Astrocyte (in vitro differentiated cells and primary cell): ENCODE measurements around the gene TRRAP. TPM values are rescaled to one million over a fixed set of nuclear protein-coding genes. Genes with fewer than 3 reads are reported as not detected.

Experiments used
- DNase-seq: peaks from one replicate; pipeline ENCODE4 v3.0.0-alpha.2; 2010; ENCODE audit warnings: low read depth
- FAIRE-seq: peaks from 2 replicates; lab custom pipeline; 2011; peaks lifted over from hg19 to GRCh38; lab: Jason Lieb, UNC
- H2AFZ ChIP-seq: 2 replicates; pipeline ENCODE4 v1.6.0; 2012; ENCODE audit warnings: low read depth, low read length, inconsistent platforms
- H3K27ac ChIP-seq: 2 replicates; pipeline ENCODE4 v1.5.1; 2011; ENCODE audit warnings: low read depth, low read length, inconsistent platforms
- H3K27me3 ChIP-seq: 2 replicates; pipeline ENCODE4 v1.6.0; 2011; ENCODE audit warnings: low read length, inconsistent platforms; ENCODE audit not compliant: insufficient read depth
- H3K36me3 ChIP-seq: 2 replicates; pipeline ENCODE4 v1.5.1; 2011; ENCODE audit warnings: low read length, inconsistent platforms; ENCODE audit not compliant: insufficient read depth
- H3K4me1 ChIP-seq: 2 replicates; pipeline ENCODE4 v1.5.1; 2011; ENCODE audit warnings: low read length, inconsistent platforms; ENCODE audit not compliant: insufficient read depth
- H3K4me2 ChIP-seq: 2 replicates; pipeline ENCODE4 v1.6.0; 2012; ENCODE audit warnings: low read length, inconsistent platforms
- H3K4me3 ChIP-seq: 2 replicates; pipeline ENCODE4 v1.5.1; 2011; ENCODE audit warnings: low read depth, mild to moderate bottlenecking, low read length, inconsistent platforms; ENCODE audit not compliant: insufficient read depth
- H3K79me2 ChIP-seq: 2 replicates; pipeline ENCODE4 v1.6.0; 2012; ENCODE audit warnings: mild to moderate bottlenecking, low read length, inconsistent platforms; ENCODE audit not compliant: insufficient read depth
- H3K9ac ChIP-seq: 2 replicates; pipeline ENCODE4 v1.6.0; 2012; ENCODE audit warnings: mild to moderate bottlenecking, low read length, inconsistent platforms
- H3K9me3 ChIP-seq: 2 replicates; pipeline ENCODE4 v1.5.1; 2012; ENCODE audit warnings: low read depth, mild to moderate bottlenecking, low read length, inconsistent platforms; ENCODE audit not compliant: insufficient read depth
- H4K20me1 ChIP-seq: 2 replicates; pipeline ENCODE4 v1.6.0; 2012; ENCODE audit warnings: low read length, inconsistent platforms; ENCODE audit not compliant: insufficient read depth
- H3K27ac Mint-ChIP-seq: one replicate; pipeline ENCODE4 v1.8.0; 2021; ENCODE audit warnings: mild to moderate bottlenecking, mixed read lengths; ENCODE audit not compliant: unreplicated experiment
- H3K27me3 Mint-ChIP-seq: one replicate; pipeline ENCODE4 v1.8.0; 2021; ENCODE audit warnings: low read depth, mixed read lengths; ENCODE audit not compliant: unreplicated experiment
- H3K36me3 Mint-ChIP-seq: one replicate; pipeline ENCODE4 v1.8.0; 2021; ENCODE audit warnings: low read depth, mixed read lengths; ENCODE audit not compliant: unreplicated experiment
- H3K4me1 Mint-ChIP-seq: one replicate; pipeline ENCODE4 v1.8.0; 2021; ENCODE audit warnings: low read depth, mixed read lengths; ENCODE audit not compliant: unreplicated experiment
- H3K4me3 Mint-ChIP-seq: one replicate; pipeline ENCODE4 v1.8.0; 2021; ENCODE audit warnings: mild to moderate bottlenecking, moderate library complexity, mixed read lengths; ENCODE audit not compliant: unreplicated experiment
- H3K9me3 Mint-ChIP-seq: one replicate; pipeline ENCODE4 v1.8.0; 2021; ENCODE audit warnings: mild to moderate bottlenecking, mixed read lengths; ENCODE audit not compliant: unreplicated experiment
- EZH2 ChIP-seq: IDR thresholded peaks from 2 replicates; pipeline ENCODE4 v1.6.1; 2012; ENCODE audit warnings: mild to moderate bottlenecking, low read length, inconsistent platforms; ENCODE audit not compliant: insufficient read depth
- total RNA-seq: library from RNA; stranded (reverse); gene quantifications from 2 replicates; pipeline ENCODE4 v1.2.1, GENCODE V29; 2021
- TF ChIP-seq, protein P1 (sequence below): IDR thresholded peaks from 2 replicates; pipeline ENCODE4 v1.5.1; 2011; ENCODE audit warnings: low read depth, mild to moderate bottlenecking, inconsistent platforms, low read length, moderate library complexity; ENCODE audit not compliant: insufficient read depth

The TRRAP gene
- total RNA-seq, 1 donor from 2014 or later = 33.5 TPM

DNA sequence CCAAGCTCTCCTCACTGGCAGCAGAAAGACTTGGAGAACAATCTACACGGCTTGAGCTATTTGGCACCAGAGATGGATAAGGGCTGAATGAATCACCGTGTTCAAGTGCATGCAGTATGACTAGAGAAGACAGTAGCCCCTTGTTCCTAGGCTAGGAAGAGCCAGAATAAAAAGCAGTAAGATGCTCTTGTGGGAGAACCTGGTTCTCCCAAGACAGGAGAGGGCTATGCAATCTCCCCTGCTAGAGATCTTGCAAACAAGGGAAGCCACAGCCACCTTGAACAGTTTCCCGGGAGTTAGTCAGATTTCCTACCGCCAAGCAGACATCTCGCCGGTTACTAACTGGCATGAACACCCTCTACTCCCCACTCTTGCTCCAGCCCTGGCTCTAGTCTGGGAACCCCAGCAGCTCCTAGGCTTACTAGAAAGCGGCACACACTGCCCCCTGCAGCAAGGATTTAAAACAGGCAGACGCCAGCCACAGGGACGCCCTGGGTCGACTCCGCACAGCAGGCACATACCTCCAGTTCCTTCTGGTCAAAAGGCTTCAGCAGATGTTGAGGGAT lies 158.3 kb downstream of the TRRAP start:
- H3K27me3 ChIP-seq = no peaks in the 10 kb centered on the region
- H3K36me3 ChIP-seq = peaks cover 57% of the 10 kb centered on the region
- H2AFZ ChIP-seq = no peak overlapping the region
- peaks cover 68% of the 10 kb centered on the region for H4K20me1 ChIP-seq
- H3K4me3 ChIP-seq = no peak overlapping the region
- Mint-ChIP-seq H3K4me3 (no peak overlapping the region), H3K4me1 (peaks cover 10% of the 10 kb centered on the region), H3K27me3 (no peaks in the 10 kb centered on the region), H3K27ac (peak overlapping the region; percentile 47), H3K36me3 (peaks cover 24% of the 10 kb centered on the region), H3K9me3 (no peaks in the 10 kb centered on the region)
- FAIRE-seq = no peak
- H3K4me2 ChIP-seq = no peak overlapping the region
- no peak overlapping the region for H3K27ac ChIP-seq
- H3K9me3 ChIP-seq = no peaks in the 10 kb centered on the region
- H3K9ac ChIP-seq = no peak overlapping the region
- peaks cover 10% of the 10 kb centered on the region for H3K4me1 ChIP-seq
- TF ChIP-seq EZH2 = no peak
- TF ChIP-seq, protein P1, sequence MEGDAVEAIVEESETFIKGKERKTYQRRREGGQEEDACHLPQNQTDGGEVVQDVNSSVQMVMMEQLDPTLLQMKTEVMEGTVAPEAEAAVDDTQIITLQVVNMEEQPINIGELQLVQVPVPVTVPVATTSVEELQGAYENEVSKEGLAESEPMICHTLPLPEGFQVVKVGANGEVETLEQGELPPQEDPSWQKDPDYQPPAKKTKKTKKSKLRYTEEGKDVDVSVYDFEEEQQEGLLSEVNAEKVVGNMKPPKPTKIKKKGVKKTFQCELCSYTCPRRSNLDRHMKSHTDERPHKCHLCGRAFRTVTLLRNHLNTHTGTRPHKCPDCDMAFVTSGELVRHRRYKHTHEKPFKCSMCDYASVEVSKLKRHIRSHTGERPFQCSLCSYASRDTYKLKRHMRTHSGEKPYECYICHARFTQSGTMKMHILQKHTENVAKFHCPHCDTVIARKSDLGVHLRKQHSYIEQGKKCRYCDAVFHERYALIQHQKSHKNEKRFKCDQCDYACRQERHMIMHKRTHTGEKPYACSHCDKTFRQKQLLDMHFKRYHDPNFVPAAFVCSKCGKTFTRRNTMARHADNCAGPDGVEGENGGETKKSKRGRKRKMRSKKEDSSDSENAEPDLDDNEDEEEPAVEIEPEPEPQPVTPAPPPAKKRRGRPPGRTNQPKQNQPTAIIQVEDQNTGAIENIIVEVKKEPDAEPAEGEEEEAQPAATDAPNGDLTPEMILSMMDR = peak; percentile 48
- peak; percentile 89 for DNase-seq
- H3K79me2 ChIP-seq = peaks cover 2% of the 10 kb centered on the region

DNA sequence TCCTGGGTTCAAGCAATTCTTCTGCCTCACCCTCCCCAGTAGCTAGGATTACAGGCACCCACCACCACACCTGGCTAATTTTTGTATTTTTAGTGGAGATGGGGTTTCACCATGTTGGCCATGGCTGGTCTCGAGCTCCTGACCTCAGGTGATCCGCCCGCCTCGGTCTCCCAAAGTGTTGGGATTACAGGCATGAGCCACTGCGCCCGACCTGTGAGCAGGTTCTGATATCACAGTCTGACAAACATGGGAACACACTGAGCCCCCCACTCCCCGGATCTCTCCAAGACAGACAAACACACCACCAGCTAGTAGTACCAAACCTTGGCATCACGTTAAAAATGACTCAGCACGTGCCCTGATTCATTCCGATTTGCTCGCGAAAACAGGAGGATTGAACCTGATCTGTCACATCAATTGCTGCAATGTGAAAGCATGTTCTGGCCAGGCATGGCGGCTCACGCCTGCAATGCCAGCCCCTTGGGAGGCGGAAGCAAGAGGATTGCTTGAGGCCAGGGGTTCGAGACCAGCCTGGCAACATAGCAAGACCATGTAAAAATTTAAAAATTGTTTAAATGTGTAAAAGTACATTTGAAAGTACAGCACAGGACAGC lies 159.1 kb downstream of the TRRAP start:
- Histone ChIP-seq H3K27ac (no peak overlapping the region), H3K79me2 (peaks cover 2% of the 10 kb centered on the region), H3K4me3 (no peak overlapping the region), H3K9ac (no peak overlapping the region), H3K36me3 (peaks cover 57% of the 10 kb centered on the region), H2AFZ (no peak overlapping the region), H3K27me3 (no peaks in the 10 kb centered on the region), H3K9me3 (no peaks in the 10 kb centered on the region), H3K4me2 (no peak overlapping the region), H3K4me1 (peaks cover 10% of the 10 kb centered on the region), H4K20me1 (peaks cover 68% of the 10 kb centered on the region)
- TF ChIP-seq EZH2 = no peak
- TF ChIP-seq, protein P1 = no peak
- Mint-ChIP-seq H3K36me3 (peaks cover 24% of the 10 kb centered on the region), H3K4me1 (peaks cover 15% of the 10 kb centered on the region), H3K4me3 (no peak overlapping the region), H3K27ac (peak overlapping the region; percentile 55), H3K27me3 (no peaks in the 10 kb centered on the region), H3K9me3 (no peaks in the 10 kb centered on the region)
- FAIRE-seq (no peak), DNase-seq (no peak)
